ENCODE results near the gene PRPF40A. TPM values are rescaled to one million over a fixed set of nuclear protein-coding genes. Genes with fewer than 3 reads are reported as not detected.

The PRPF40A gene
- total and polyA plus RNA-seq, 2 of the 13 experiments (the other 11 are each of a cell fraction or from before 2014, with no cell fraction given): 146 to 207 TPM

DNA sequence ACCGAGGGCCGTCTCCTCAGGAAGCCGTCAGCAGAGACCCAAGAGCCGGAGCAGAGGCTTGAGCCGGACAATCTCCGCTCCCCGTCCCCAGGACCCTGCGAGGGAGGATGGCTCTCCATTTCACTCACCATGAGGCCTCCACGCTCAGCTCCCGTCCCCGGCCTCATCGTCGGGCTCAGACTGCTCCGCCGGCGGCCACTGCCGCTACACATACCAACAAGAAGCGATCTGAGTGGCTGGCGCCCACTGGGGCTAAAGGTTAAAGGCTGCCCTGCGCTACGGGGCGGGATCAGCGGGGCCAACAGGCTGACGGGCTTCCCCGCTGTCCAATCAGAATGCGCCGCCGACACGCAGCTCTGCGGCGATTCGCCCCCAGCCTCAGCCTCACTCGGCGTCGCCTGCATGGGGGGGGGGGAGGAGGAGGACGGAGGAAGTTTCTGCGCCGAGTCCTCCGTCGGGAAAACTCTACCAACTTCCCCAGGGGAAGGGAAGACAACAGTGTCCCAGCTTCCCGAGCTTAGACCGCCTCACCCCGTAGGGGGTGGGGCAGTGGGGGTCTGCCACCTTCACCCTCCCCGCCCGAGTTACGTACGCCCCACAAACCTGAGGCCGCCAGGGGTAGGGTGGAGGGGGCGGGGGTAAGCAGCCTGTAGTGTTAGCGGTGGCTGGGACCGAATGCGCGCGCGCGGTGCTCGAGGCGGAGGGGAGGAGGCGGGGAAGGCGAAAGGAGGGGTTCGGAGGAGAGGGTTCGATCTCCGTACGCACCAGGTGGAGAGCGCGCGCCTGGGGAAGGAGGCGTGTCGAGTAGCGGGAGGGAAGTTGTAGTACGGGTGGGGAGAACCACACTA is at the start of gene PRPF40A (continued):
- TF ChIP-seq, protein P1, sequence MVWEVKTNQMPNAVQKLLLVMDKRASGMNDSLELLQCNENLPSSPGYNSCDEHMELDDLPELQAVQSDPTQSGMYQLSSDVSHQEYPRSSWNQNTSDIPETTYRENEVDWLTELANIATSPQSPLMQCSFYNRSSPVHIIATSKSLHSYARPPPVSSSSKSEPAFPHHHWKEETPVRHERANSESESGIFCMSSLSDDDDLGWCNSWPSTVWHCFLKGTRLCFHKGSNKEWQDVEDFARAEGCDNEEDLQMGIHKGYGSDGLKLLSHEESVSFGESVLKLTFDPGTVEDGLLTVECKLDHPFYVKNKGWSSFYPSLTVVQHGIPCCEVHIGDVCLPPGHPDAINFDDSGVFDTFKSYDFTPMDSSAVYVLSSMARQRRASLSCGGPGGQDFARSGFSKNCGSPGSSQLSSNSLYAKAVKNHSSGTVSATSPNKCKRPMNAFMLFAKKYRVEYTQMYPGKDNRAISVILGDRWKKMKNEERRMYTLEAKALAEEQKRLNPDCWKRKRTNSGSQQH (CRISPR knock-in tag; IDR thresholded peaks at IDR 0.05; ENCODE audit: low read depth): peak; percentile 14; the same call in 1 of the 2 replicates
- peak; percentile 64; the same call in 1 of the 2 replicates for TF ChIP-seq ZZZ3 (CRISPR knock-in tag; IDR thresholded peaks at IDR 0.05; ENCODE audit: borderline replicate concordance)
- TF ChIP-seq, protein P2, sequence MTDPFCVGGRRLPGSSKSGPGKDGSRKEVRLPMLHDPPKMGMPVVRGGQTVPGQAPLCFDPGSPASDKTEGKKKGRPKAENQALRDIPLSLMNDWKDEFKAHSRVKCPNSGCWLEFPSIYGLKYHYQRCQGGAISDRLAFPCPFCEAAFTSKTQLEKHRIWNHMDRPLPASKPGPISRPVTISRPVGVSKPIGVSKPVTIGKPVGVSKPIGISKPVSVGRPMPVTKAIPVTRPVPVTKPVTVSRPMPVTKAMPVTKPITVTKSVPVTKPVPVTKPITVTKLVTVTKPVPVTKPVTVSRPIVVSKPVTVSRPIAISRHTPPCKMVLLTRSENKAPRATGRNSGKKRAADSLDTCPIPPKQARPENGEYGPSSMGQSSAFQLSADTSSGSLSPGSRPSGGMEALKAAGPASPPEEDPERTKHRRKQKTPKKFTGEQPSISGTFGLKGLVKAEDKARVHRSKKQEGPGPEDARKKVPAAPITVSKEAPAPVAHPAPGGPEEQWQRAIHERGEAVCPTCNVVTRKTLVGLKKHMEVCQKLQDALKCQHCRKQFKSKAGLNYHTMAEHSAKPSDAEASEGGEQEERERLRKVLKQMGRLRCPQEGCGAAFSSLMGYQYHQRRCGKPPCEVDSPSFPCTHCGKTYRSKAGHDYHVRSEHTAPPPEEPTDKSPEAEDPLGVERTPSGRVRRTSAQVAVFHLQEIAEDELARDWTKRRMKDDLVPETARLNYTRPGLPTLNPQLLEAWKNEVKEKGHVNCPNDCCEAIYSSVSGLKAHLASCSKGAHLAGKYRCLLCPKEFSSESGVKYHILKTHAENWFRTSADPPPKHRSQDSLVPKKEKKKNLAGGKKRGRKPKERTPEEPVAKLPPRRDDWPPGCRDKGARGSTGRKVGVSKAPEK (CRISPR knock-in tag; IDR thresholded peaks at IDR 0.05; ENCODE audit: borderline replicate concordance): no peak
- peak; percentile 83 for TF ChIP-seq ZNF547 (CRISPR knock-in tag; IDR thresholded peaks at IDR 0.05)
- TF ChIP-seq RFX3 (CRISPR knock-in tag; IDR thresholded peaks at IDR 0.05): no peak
- TF ChIP-seq ZNF34 (CRISPR knock-in tag; IDR thresholded peaks at IDR 0.05; ENCODE audit: borderline replicate concordance): peak; percentile 99
- no peak for TF ChIP-seq SRSF9 (IDR thresholded peaks at IDR 0.05; ENCODE audit: borderline replicate concordance, insufficient read depth, low read depth, low read length, poor library complexity, severe bottlenecking)
- TF ChIP-seq, protein P3, sequence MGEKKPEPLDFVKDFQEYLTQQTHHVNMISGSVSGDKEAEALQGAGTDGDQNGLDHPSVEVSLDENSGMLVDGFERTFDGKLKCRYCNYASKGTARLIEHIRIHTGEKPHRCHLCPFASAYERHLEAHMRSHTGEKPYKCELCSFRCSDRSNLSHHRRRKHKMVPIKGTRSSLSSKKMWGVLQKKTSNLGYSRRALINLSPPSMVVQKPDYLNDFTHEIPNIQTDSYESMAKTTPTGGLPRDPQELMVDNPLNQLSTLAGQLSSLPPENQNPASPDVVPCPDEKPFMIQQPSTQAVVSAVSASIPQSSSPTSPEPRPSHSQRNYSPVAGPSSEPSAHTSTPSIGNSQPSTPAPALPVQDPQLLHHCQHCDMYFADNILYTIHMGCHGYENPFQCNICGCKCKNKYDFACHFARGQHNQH (CRISPR knock-in tag; IDR thresholded peaks at IDR 0.05): peak; percentile 52
- no peak for TF ChIP-seq ZSCAN30 (CRISPR knock-in tag; IDR thresholded peaks at IDR 0.05)
- TF ChIP-seq RAD51 (IDR thresholded peaks at IDR 0.05; ENCODE audit: borderline replicate concordance): no peak
- TF ChIP-seq ZNF484 (CRISPR knock-in tag; IDR thresholded peaks at IDR 0.05; ENCODE audit: borderline replicate concordance, low read depth): 0 out of 2 replicates have a peak, but pooled peaks have one; percentile 44
- TF ChIP-seq GPN1 (CRISPR knock-in tag; IDR thresholded peaks at IDR 0.05; ENCODE audit: borderline replicate concordance): 0 out of 2 replicates have a peak, but pooled peaks have one; percentile 42
- TF ChIP-seq NAIF1 (CRISPR knock-in tag; IDR thresholded peaks at IDR 0.05; ENCODE audit: borderline replicate concordance): peak; percentile 63; the same call in 1 of the 2 replicates
- peak; percentile 12; the same call in 1 of the 2 replicates for TF ChIP-seq BHLHE40 (IDR thresholded peaks at IDR 0.05; ENCODE audit: low read length)
- TF ChIP-seq, protein P4, sequence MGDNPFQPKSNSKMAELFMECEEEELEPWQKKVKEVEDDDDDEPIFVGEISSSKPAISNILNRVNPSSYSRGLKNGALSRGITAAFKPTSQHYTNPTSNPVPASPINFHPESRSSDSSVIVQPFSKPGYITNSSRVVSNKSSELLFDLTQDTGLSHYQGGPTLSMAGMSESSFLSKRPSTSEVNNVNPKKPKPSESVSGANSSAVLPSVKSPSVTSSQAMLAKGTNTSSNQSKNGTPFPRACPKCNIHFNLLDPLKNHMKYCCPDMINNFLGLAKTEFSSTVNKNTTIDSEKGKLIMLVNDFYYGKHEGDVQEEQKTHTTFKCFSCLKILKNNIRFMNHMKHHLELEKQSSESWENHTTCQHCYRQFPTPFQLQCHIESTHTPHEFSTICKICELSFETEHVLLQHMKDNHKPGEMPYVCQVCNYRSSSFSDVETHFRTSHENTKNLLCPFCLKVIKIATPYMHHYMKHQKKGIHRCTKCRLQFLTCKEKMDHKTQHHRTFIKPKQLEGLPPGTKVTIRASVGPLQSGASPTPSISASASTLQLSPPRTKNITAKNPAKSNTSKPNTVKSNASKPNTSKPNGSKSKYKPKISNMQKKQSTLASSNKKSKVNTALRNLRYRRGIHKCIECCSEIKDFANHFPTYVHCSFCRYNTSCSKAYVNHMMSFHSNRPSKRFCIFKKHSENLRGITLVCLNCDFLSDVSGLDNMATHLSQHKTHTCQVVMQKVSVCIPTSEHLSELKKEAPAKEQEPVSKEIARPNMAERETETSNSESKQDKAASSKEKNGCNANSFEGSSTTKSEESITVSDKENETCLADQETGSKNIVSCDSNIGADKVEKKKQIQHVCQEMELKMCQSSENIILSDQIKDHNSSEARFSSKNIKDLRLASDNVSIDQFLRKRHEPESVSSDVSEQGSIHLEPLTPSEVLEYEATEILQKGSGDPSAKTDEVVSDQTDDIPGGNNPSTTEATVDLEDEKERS (CRISPR knock-in tag; IDR thresholded peaks at IDR 0.05): peak; percentile 88; the same call in 1 of the 2 replicates
- TF ChIP-seq, protein P5, sequence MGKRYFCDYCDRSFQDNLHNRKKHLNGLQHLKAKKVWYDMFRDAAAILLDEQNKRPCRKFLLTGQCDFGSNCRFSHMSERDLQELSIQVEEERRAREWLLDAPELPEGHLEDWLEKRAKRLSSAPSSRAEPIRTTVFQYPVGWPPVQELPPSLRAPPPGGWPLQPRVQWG (CRISPR knock-in tag; IDR thresholded peaks at IDR 0.05; ENCODE audit: borderline replicate concordance, low read depth): no peak
- no peak for TF ChIP-seq FOXJ3 (CRISPR knock-in tag; IDR thresholded peaks at IDR 0.05; ENCODE audit: borderline replicate concordance)
- no peak for TF ChIP-seq ZNF260 (CRISPR knock-in tag; IDR thresholded peaks at IDR 0.05; ENCODE audit: borderline replicate concordance, low read depth)
- peak; percentile 34 for TF ChIP-seq ETV5 (CRISPR knock-in tag; IDR thresholded peaks at IDR 0.05; ENCODE audit: borderline replicate concordance)

All from HepG2 (cell line).